Head of caudate nucleus (tissue), 42 donors: Measurements from ENCODE around the gene EFNB3.

Source experiments
- DNase-seq, 42 donors: peaks; one replicate each; pipeline versions ENCODE4 v3.0.0 to v3.0.0-alpha.2; 2020 to 2021; ENCODE audit warnings: mixed read lengths in 7 of 42
- intact Hi-C: fragments of 100-400 bp; cut with DNase I; formaldehyde crosslinking; loops from one replicate; pipeline ENCODE4 v1.15.0; 2022

The EFNB3 gene

DNA sequence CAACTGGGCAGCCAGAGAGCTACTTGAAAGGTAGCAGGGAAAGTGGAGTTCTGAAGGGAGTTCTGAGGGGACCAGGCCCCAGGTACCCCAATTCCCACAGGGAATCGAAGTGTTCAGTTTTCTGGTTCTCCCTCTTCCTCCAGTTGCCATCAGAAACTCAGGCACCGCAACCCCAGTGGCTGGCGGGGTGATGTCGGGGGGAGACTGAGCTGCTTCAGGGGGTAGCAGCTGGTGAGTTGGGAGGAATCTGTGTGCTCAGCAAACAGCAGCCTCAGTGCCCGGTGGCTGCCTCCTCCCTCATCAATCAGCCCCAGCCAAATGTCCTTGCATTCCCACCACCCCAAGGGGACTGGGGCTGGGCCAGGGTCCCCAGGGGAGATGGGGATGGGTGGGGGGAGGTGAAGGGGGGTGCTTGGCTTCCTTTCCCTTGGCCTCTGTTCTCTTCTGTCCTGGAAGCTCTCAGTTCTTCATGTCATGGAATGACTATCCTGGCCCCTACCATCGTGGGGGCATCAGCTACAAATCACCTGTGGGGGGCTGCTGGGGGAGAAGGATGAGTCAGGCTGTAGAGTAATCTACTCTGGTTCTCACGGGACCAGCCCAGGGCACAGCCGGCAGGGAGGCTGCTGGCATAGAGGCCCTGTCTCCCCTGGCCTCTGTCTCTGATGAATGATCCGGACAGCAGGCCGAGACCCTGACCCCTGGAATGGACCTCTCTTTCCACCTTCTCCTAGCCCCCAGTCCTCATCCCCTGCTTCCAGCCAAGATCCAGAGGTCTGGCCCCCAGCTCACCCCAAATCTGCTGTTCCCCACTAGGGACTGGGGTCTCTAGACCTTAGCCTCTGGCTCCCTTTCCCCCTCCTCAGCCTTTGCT is 10.0 kb downstream of the EFNB3 start:
- intact Hi-C loops = no loop called here
- DNase-seq = no peak

- intact Hi-C loops = no loop called here
- DNase-seq = peak in 39 of 42 donors; percentile 20 to 85 (median 52)
Observed at GRCh38 chr17:7715936-7716886, 11.2 kb downstream of the EFNB3 start.

- DNase-seq = peak; percentile 75 to 94 (median 86)
- intact Hi-C loops = no loop called here
Observed at GRCh38 chr17:7716901-7717755, 12.1 kb downstream of the EFNB3 start, which contains the start of gene DNAH2. Gene DNAH2 (plus strand): TSS chr17:7717744. CDS start chr17:7719735, 1,991 bp downstream.

- intact Hi-C loops = no loop called here
- peak; percentile 43 to 88 (median 67) for DNase-seq
Observed at GRCh38 chr17:7717756-7718350, 12.9 kb downstream of the EFNB3 start.

DNA sequence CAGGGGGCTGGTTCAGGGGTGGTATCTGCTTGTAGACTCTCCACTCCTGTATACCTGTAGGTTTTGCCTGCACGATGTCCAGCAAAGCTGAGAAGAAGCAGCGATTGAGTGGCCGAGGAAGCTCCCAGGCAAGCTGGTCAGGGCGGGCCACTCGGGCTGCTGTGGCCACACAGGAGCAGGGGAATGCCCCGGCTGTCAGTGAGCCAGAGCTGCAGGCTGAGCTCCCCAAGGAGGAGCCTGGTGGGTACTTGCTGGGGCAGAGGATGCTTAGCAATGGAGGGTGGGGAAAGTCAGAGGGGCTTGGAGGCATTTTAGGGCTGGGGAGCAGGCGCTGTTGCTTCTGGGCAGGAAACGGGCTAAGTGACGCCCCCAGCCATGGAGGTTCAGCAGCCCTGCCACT is 14.7 kb downstream of the EFNB3 start:
- DNase-seq = no peak
- intact Hi-C loops = no loop called here

DNA sequence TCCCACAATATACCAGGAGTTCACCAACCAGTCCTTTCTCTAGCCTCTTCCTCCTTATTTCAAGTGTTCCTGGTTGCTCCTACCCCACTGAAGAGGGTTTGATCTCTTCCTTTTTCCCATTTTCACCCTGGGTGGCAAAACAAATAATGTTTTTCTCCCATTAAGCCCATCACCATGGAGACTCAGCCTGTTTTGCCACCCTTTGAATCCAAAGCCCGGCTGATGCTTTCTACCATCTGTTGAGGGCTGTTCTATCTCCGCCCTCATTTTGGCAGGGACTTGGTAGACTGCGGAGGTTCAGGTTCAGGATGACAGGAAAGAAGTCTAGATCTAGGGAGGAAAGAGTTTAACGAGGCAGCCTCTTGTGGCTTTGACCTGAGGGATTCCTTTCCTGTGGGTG is 15.1 kb downstream of the EFNB3 start:
- DNase-seq = no peak
- intact Hi-C loops = no loop called here

GRCh38 chr17:7721612-7722011 is 16.6 kb downstream of the EFNB3 start:
- DNase-seq = no peak
- intact Hi-C loops = no loop called here

DNA sequence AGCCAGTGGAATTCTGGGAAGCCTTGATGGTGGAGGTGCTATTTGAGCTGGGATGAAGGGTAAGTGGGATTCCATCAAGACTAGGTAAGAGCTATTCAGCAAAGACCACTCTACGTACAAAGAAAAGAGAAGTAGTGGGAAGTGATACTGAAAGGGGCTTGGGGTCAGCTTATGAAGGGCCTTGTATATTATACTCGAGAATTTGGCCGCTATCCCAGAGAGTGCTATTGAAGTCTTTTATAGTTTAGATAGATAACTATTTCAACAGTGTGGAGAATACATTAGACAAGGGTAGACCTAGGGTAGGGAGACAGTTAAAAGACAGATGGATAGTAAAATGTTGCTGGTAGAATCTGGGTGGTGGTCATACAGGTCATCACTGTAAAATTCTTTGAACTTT is 22.9 kb downstream of the EFNB3 start:
- no peak for DNase-seq
- intact Hi-C loops = no loop called here

- DNase-seq = no peak
- intact Hi-C loops = no loop called here
Observed at GRCh38 chr17:7729816-7730215, 24.8 kb downstream of the EFNB3 start.

DNA sequence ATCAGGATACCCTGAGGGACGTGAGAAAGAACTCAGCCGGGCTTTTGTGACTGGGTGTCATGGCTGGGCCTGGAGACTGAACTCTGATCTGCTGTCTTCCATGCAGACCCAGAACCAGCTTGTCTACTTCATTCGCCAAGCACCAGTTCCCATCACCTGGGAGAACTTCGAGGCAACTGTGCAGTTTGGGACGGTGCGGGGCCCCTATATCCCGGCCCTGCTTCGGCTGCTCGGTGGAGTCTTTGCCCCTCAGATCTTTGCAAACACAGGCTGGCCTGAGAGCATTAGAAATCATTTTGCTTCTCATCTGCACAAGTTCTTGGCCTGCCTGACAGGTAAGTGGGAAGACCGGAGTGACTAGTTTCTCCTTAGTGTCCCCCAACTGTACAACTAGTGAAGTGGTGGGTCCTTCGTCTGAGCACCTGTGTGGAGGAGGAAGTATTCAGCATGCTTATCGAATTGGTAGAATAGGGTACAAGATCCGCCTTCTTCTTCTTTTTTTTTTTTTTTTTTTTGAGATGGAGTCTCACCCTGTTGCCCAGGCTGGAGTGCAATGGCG is 28.1 kb downstream of the EFNB3 start:
- DNase-seq = no peak
- intact Hi-C loops = no loop called here

- intact Hi-C loops = no loop called here
- no peak for DNase-seq
Observed at GRCh38 chr17:7737601-7738000, 32.6 kb downstream of the EFNB3 start.

- intact Hi-C loops = loop anchor here (5.0 kb wide), 1 partner anchor 113 kb away; no protein-coding TSS in a partner anchor
- DNase-seq = no peak
Observed at GRCh38 chr17:7739746-7740145, 34.7 kb downstream of the EFNB3 start.

GRCh38 chr17:7740481-7741001 is 35.5 kb downstream of the EFNB3 start:
- no peak for DNase-seq
- intact Hi-C loops = loop anchor here (5.0 kb wide), 1 partner anchor 112 kb away; no protein-coding TSS in a partner anchor

- intact Hi-C loops = loop anchor here (5.0 kb wide), 1 partner anchor 110 kb away; no protein-coding TSS in a partner anchor
- no peak for DNase-seq
Observed at GRCh38 chr17:7742729-7743128, 37.7 kb downstream of the EFNB3 start.

- no peak for DNase-seq
- intact Hi-C loops = loop anchor here (5.0 kb wide), 1 partner anchor 108 kb away; no protein-coding TSS in a partner anchor
Observed at GRCh38 chr17:7744416-7744815, 39.4 kb downstream of the EFNB3 start.

- DNase-seq = no peak
- intact Hi-C loops = no loop called here
Observed at GRCh38 chr17:7745748-7746470, 40.9 kb downstream of the EFNB3 start.

- DNase-seq = no peak
- intact Hi-C loops = no loop called here
Observed at GRCh38 chr17:7747635-7748071, 42.7 kb downstream of the EFNB3 start.
